DMS114 treated with DMSO at 0.1 percent for 48 hours (cell line): Measurements from ENCODE around the gene PRKG1.

Source experiments
- DNase-seq: peaks from one replicate; lab custom pipeline; 2025; ENCODE audit not compliant: unreplicated experiment; lab: John Stamatoyannopoulos, UW

The PRKG1 gene

GRCh38 chr10:51479711-51480110, 405.4 kb downstream of the PRKG1 start:
- DNase-seq = no peak

GRCh38 chr10:51485668-51486067, 411.4 kb downstream of the PRKG1 start:
- no peak for DNase-seq

- DNase-seq = no peak
Measured at GRCh38 chr10:51487576-51487975, 413.3 kb downstream of the PRKG1 start.

GRCh38 chr10:51488766-51489408, 414.6 kb downstream of the PRKG1 start:
- DNase-seq = no peak

GRCh38 chr10:51498424-51498823, 424.1 kb downstream of the PRKG1 start:
- no peak for DNase-seq

GRCh38 chr10:51501396-51501795, 427.1 kb downstream of the PRKG1 start:
- DNase-seq = no peak

- DNase-seq = no peak
Measured at GRCh38 chr10:51502124-51502523, 427.8 kb downstream of the PRKG1 start.

GRCh38 chr10:51503378-51503777, 429.1 kb downstream of the PRKG1 start:
- no peak for DNase-seq

- DNase-seq = no peak
Measured at GRCh38 chr10:51507476-51507875, 433.2 kb downstream of the PRKG1 start.

- DNase-seq = no peak
Measured at GRCh38 chr10:51508156-51508555, 433.9 kb downstream of the PRKG1 start.

GRCh38 chr10:51510231-51510630, 435.9 kb downstream of the PRKG1 start:
- DNase-seq = no peak

GRCh38 chr10:51521605-51522004, 447.3 kb downstream of the PRKG1 start:
- no peak for DNase-seq

- DNase-seq = no peak
Measured at GRCh38 chr10:51522858-51523257, 448.6 kb downstream of the PRKG1 start.

GRCh38 chr10:51523440-51523839, 449.2 kb downstream of the PRKG1 start:
- no peak for DNase-seq

GRCh38 chr10:51524041-51524440, 449.8 kb downstream of the PRKG1 start:
- no peak for DNase-seq

GRCh38 chr10:51527522-51528219, 453.4 kb downstream of the PRKG1 start:
- DNase-seq = no peak

- DNase-seq = no peak
Measured at GRCh38 chr10:51528527-51528926, 454.2 kb downstream of the PRKG1 start.

GRCh38 chr10:51530541-51530940, 456.3 kb downstream of the PRKG1 start:
- DNase-seq = no peak

GRCh38 chr10:51532044-51532443, 457.8 kb downstream of the PRKG1 start:
- DNase-seq = no peak

GRCh38 chr10:51542853-51543252, 468.6 kb downstream of the PRKG1 start:
- DNase-seq = no peak

- no peak for DNase-seq
Measured at GRCh38 chr10:51544933-51545332, 470.6 kb downstream of the PRKG1 start.

GRCh38 chr10:51547941-51548340, 473.7 kb downstream of the PRKG1 start:
- DNase-seq = no peak

- DNase-seq = no peak
Measured at GRCh38 chr10:51552879-51553278, 478.6 kb downstream of the PRKG1 start.
